PC-9 (cell line): ENCODE measurements around the gene ZNF181. TPM values are rescaled to one million over a fixed set of nuclear protein-coding genes. Genes with fewer than 3 reads are reported as not detected.
"Not testable (repeated sequence)": the region's sequence is repeated elsewhere in the genome, so short reads cannot be mapped to it uniquely, and the experiment has no call there.

Experiments used
- Bru-seq: library from RNA; stranded (reverse); fragments of 400-500 nt; gene quantifications from one replicate; lab custom pipeline; 2021; lab: Mats Ljungman, UMichigan
- BruChase-seq, 2 experiments: library from RNA; stranded (reverse); fragments of 400-500 nt; gene quantifications; one replicate each; lab custom pipeline; 2021; lab: Mats Ljungman, UMichigan
- BruUV-seq: library from RNA; stranded (reverse); fragments of 400-500 nt; replicated peaks from 2 replicates; lab custom pipeline; 2021; lab: Mats Ljungman, UMichigan
- CTCF ChIA-PET: fragments of 300-600 bp; sonication (Branson Sonifier 250); formaldehyde crosslinking; loops from one replicate; lab custom pipeline; 2022; ENCODE audit warnings: antibody characterized with exemption; lab: Charles Lee
- POLR2A ChIA-PET: fragments of 300-600 bp; sonication (Branson Sonifier 250); formaldehyde crosslinking; loops from one replicate; lab custom pipeline; 2022; ENCODE audit warnings: antibody characterized with exemption; ENCODE audit not compliant: unreplicated experiment; lab: Charles Lee
- DNase-seq, 2 experiments: peaks; one replicate each; pipeline versions ENCODE4 v3.0.0 to v3.0.0-alpha.2; 2015 to 2022; ENCODE audit warnings: mixed read lengths in 1 of 2
- H2AFZ ChIP-seq: fragments of 200-600 bp; sonication (generic); 2 replicates; pipeline ENCODE4 v1.8.1; 2017; ENCODE audit warnings: antibody characterized with exemption
- H3F3A ChIP-seq: fragments of 200-600 bp; sonication (generic); 2 replicates; pipeline ENCODE4 v1.8.1; 2017; ENCODE audit warnings: antibody characterized with exemption, mild to moderate bottlenecking, low read depth; ENCODE audit not compliant: insufficient read depth
- H3K27ac ChIP-seq: fragments of 200-600 bp; sonication (generic); 2 replicates; pipeline ENCODE4 v1.6.1; 2016; ENCODE audit warnings: mixed run types
- H3K27me3 ChIP-seq: fragments of 200-600 bp; sonication (generic); 2 replicates; pipeline ENCODE4 v1.6.1; 2016; ENCODE audit warnings: low read depth, mixed run types; ENCODE audit not compliant: insufficient read depth
- H3K36me3 ChIP-seq: fragments of 200-600 bp; sonication (generic); 2 replicates; pipeline ENCODE4 v1.6.1; 2016; ENCODE audit warnings: low read depth, mixed run types
- H3K4me1 ChIP-seq: fragments of 200-600 bp; sonication (generic); replicated peaks from 2 replicates; pipeline ENCODE4 v1.6.1; 2016; ENCODE audit warnings: mixed run types; ENCODE audit not compliant: insufficient read depth
- H3K4me2 ChIP-seq: fragments of 200-600 bp; sonication (generic); 2 replicates; pipeline ENCODE4 v1.6.1; 2017; ENCODE audit warnings: mixed run types
- H3K4me3 ChIP-seq: fragments of 200-600 bp; sonication (generic); 2 replicates; pipeline ENCODE4 v1.6.1; 2016; ENCODE audit warnings: mixed run types
- H3K79me2 ChIP-seq: fragments of 200-600 bp; sonication (generic); 2 replicates; pipeline ENCODE4 v1.6.1; 2017; ENCODE audit warnings: low read depth, mixed run types
- H3K9me2 ChIP-seq: fragments of 200-600 bp; sonication (generic); 2 replicates; pipeline ENCODE4 v1.8.1; 2017; ENCODE audit warnings: mild to moderate bottlenecking; ENCODE audit not compliant: insufficient read depth
- H3K9me3 ChIP-seq: fragments of 200-600 bp; sonication (generic); 2 replicates; pipeline ENCODE4 v1.8.1; 2016; ENCODE audit warnings: low read depth; ENCODE audit not compliant: insufficient read depth
- H4K20me1 ChIP-seq: fragments of 200-600 bp; sonication (generic); 2 replicates; pipeline ENCODE4 v1.8.1; 2017; ENCODE audit not compliant: insufficient read depth
- CTCF ChIP-seq: fragments of 200-600 bp; sonication (generic); conservative IDR thresholded peaks from 2 replicates; pipeline ENCODE4 v1.6.1; 2017; ENCODE audit warnings: mixed run types, antibody characterized with exemption, mild to moderate bottlenecking, moderate library complexity
- EZH2 ChIP-seq: fragments of 200-600 bp; sonication (generic); IDR thresholded peaks from 2 replicates; pipeline ENCODE4 v1.8.0; 2017; ENCODE audit warnings: antibody characterized with exemption, low read depth
- intact Hi-C: fragments of 100-400 bp; cut with micrococcal nuclease; formaldehyde crosslinking; loops from one replicate; pipeline ENCODE4 v1.10.0; 2022; ENCODE audit not compliant: unreplicated experiment
- long read RNA-seq: library from polyadenylated mRNA; stranded (forward); transcript quantifications from one replicate; pipeline ENCODE4 v2.0.0, GENCODE V29; 2022
- total RNA-seq: library from RNA; stranded (reverse); gene quantifications from 2 replicates; pipeline ENCODE4 v1.2.3, GENCODE V29; 2021

ZNF181 gene
- total RNA-seq (2.6 and 4.7 TPM in 2 replicates), Bru-seq, nascent RNA (percentile 60 among the genes with signal in this experiment), BruChase-seq, experiment 1, labeled RNA remaining after a 2-hour chase (percentile 52 among the genes with signal in this experiment), BruChase-seq, experiment 2, labeled RNA remaining after a 6-hour chase (percentile 35 among the genes with signal in this experiment)
- long read RNA-seq, full-length matches to known transcripts: 5 of 10 reads
- long read RNA-seq, partial matches to known transcripts: 0 of 10 reads
- long read RNA-seq, other reads (novel, unspliced or antisense): 5 of 10 reads

DNA sequence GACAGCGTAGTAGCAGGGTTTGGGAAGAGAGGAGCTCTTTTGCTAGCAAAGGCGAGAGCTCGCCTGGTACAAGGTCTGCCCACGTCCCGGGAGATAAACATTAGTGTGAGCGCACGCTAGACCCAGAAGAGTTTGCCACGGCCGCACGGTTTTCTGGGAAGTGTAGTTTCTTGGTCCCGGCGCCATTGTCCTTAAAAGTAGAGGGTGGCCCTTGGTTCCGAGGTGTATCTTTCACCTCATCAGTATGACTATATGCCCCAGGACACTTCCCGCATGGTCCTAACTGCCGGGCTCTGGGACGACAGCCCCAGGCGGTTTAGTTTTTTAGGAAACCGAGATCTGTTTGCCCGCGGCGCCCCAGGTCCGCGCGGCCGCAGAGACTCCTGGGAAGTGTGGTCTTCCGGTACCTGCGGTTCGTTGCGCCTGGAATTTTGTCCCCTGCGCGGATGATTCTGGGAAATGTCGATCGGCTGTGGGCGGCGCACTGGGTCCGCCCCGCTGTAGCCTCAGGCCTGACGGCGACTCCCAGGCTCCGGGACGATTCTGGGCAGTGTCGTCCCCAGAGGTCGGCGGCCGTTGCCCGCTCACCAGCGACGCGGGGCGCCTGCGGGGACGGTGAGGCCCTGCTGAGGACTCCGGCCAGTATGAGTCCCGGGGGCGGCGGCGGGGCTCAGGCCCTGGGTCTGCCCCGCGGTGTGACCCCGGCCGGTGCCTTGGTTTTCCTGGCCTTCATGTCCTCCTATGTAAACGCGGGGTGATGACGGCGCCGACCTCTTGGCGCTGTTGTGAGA, at the start of gene ZNF181:
TSS of gene ZNF181 (plus strand) at position 498 of the 791 bp plus-strand sequence. CDS start 795 bp downstream, outside the sequence.
- peak within 1 kb of the TSS; percentile 93 for H3K4me3 ChIP-seq
- H2AFZ ChIP-seq: peak within 1 kb of the TSS; percentile 98
- H3K79me2 ChIP-seq: no peaks in the 10 kb centered on the region
- no TSS peak for BruUV-seq
- peaks cover 8% of the 10 kb centered on the region for H3K4me1 ChIP-seq
- peak; percentile 80 to 88 for DNase-seq
- H3K27me3 ChIP-seq: no peaks in the 10 kb centered on the region
- ChIA-PET CTCF (no interaction called here), POLR2A (no interaction called here)
- peak within 1 kb of the TSS; percentile 77 for H3K27ac ChIP-seq
- H3K4me2 ChIP-seq: peak within 1 kb of the TSS; percentile 87
- H3K9me2 ChIP-seq: no peaks in the 10 kb centered on the region
- peaks cover 17% of the 10 kb centered on the region for H3K9me3 ChIP-seq
- intact Hi-C loops: loop anchor here (1.0 kb wide), 2 partner anchors 39 to 57 kb away; partner anchors contain the start of genes SCGB2B2, ZNF302 and ZNF599
- no peaks in the 10 kb centered on the region for H4K20me1 ChIP-seq
- H3K36me3 ChIP-seq: peaks cover 22% of the 10 kb centered on the region
- H3F3A ChIP-seq: peaks cover 8% of the 10 kb centered on the region; the same call in 1 of the 2 replicates
- no peak for TF ChIP-seq EZH2
- no peak for TF ChIP-seq CTCF

- intact Hi-C loops, CTCF ChIA-PET, H2AFZ ChIP-seq, H3K4me1 ChIP-seq, H3K27me3 ChIP-seq, H4K20me1 ChIP-seq, POLR2A ChIA-PET, BruUV-seq, H3F3A ChIP-seq, H3K9me2 ChIP-seq, H3K4me3 ChIP-seq, H3K27ac ChIP-seq, H3K4me2 ChIP-seq, DNase-seq, H3K79me2 ChIP-seq: not testable (repeated sequence)
- Histone ChIP-seq H3K9me3 (peaks cover 59% of the 10 kb centered on the region), H3K36me3 (peaks cover 41% of the 10 kb centered on the region)
These were observed 48.8 kb upstream of the ZNF181 start for GRCh38 chr19:34685266-34685665.

- ChIA-PET POLR2A (no interaction called here), CTCF (no interaction called here)
- peaks cover 53% of the 10 kb centered on the region for H3K9me3 ChIP-seq
- BruUV-seq: no TSS peak
- no peaks in the 10 kb centered on the region for H3K27me3 ChIP-seq
- intact Hi-C loops: no loop called here
- H3F3A ChIP-seq: peaks cover 7% of the 10 kb centered on the region
- H3K4me3 ChIP-seq: no peak overlapping the region
- H3K9me2 ChIP-seq: no peaks in the 10 kb centered on the region
- no peak overlapping the region for H2AFZ ChIP-seq
- no peaks in the 10 kb centered on the region for H3K4me1 ChIP-seq
- no peaks in the 10 kb centered on the region for H4K20me1 ChIP-seq
- TF ChIP-seq CTCF: no peak
- no peak for TF ChIP-seq EZH2
- H3K27ac ChIP-seq: no peak overlapping the region
- H3K79me2 ChIP-seq: no peaks in the 10 kb centered on the region
- DNase-seq: no peak
- H3K4me2 ChIP-seq: no peak overlapping the region
- H3K36me3 ChIP-seq: peaks cover 30% of the 10 kb centered on the region
These were observed 47.6 kb upstream of the ZNF181 start for GRCh38 chr19:34686455-34686854.
